ENCODE measurements around the gene SYT4.
"Not testable (repeated sequence)": the region's sequence is repeated elsewhere in the genome, so short reads cannot be mapped to it uniquely, and the experiment has no call there.

SYT4 gene

GRCh38 chr18:43277164-43277600 is at the start of gene SYT4:
TSS of gene SYT4 (minus strand) at chr18:43277490. CDS start at chr18:43277281, 209 bp downstream.
- peak; percentile 5 for DNase-seq (ENCODE audit: low spot score)

GRCh38 chr18:43322132-43322531 is 44.8 kb upstream of the SYT4 start:
- no peak for DNase-seq (ENCODE audit: low spot score)

- no peak for DNase-seq (ENCODE audit: low spot score)
These were observed 37.7 kb upstream of the SYT4 start for GRCh38 chr18:43314941-43315340.

GRCh38 chr18:43312891-43313290 is 35.6 kb upstream of the SYT4 start:
- no peak for DNase-seq (ENCODE audit: low spot score)

GRCh38 chr18:43310239-43310638 is 32.9 kb upstream of the SYT4 start:
- no peak for DNase-seq (ENCODE audit: low spot score)

GRCh38 chr18:43303376-43303775 is 26.1 kb upstream of the SYT4 start:
- DNase-seq (ENCODE audit: low spot score) = no peak

- not testable (repeated sequence) for DNase-seq (ENCODE audit: low spot score)
These were observed 8.9 kb upstream of the SYT4 start for GRCh38 chr18:43286187-43286586.

- DNase-seq (ENCODE audit: low spot score) = no peak
These were observed 6.0 kb upstream of the SYT4 start for GRCh38 chr18:43283299-43283698.

- DNase-seq (ENCODE audit: low spot score) = peak; percentile 12
These were observed 1.9 kb upstream of the SYT4 start for GRCh38 chr18:43279015-43279744.

- DNase-seq (ENCODE audit: low spot score) = no peak
These were observed 1.1 kb upstream of the SYT4 start for GRCh38 chr18:43278355-43278754.

GRCh38 chr18:43276491-43276890 is 799 bp downstream of the SYT4 start:
- no peak for DNase-seq (ENCODE audit: low spot score)

GRCh38 chr18:43275546-43275945 is 1.7 kb downstream of the SYT4 start:
- no peak for DNase-seq (ENCODE audit: low spot score)

GRCh38 chr18:43274526-43274925 is 2.8 kb downstream of the SYT4 start:
- no peak for DNase-seq (ENCODE audit: low spot score)

GRCh38 chr18:43271593-43272432 is 5.5 kb downstream of the SYT4 start:
- DNase-seq (ENCODE audit: low spot score) = peak; percentile 1

- no peak for DNase-seq (ENCODE audit: low spot score)
These were observed 9.5 kb downstream of the SYT4 start for GRCh38 chr18:43267818-43268217.

GRCh38 chr18:43265465-43265864 is 11.8 kb downstream of the SYT4 start:
- DNase-seq (ENCODE audit: low spot score) = no peak

- no peak for DNase-seq (ENCODE audit: low spot score)
These were observed 28.6 kb downstream of the SYT4 start for GRCh38 chr18:43248610-43249249.

GRCh38 chr18:43247944-43248343 is 29.3 kb downstream of the SYT4 start:
- DNase-seq (ENCODE audit: low spot score) = no peak

- no peak for DNase-seq (ENCODE audit: low spot score)
These were observed 38.9 kb downstream of the SYT4 start for GRCh38 chr18:43238429-43238828.

GRCh38 chr18:43236921-43237320 is 40.4 kb downstream of the SYT4 start:
- DNase-seq (ENCODE audit: low spot score) = no peak

- DNase-seq (ENCODE audit: low spot score) = no peak
These were observed 42.4 kb downstream of the SYT4 start for GRCh38 chr18:43234889-43235288.

- DNase-seq (ENCODE audit: low spot score) = no peak
These were observed 54.8 kb downstream of the SYT4 start for GRCh38 chr18:43222501-43222900.

- no peak for DNase-seq (ENCODE audit: low spot score)
These were observed 56.6 kb downstream of the SYT4 start for GRCh38 chr18:43220691-43221090.
